ENCODE measurements around the gene NRP1.
A peak's percentile ranks its signal among the peaks of the same experiment; 100 is the strongest.

Gene NRP1

DNA sequence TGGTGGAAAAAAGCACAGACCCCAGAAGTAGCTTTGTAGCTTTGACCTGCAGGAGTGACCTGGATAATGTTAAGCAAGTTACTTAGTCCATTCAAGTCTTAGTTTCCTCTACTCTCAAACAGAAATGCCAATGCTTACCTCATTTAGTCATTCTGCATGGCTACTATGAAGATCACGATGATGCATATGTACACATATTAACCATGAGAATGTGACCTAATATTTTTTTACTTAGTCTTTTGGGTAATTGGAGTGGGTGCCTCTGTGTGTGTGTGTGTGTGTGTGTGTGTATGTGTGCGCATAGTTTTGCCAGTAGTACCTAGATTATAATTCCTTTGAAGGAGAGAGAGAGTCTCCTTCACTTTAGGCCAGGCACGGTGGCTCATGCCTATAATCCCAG lies 95.8 kb downstream of the NRP1 start:
- peak; percentile 50 for ATAC-seq
- TF ChIP-seq SNAI2 (CRISPR knock-in tag; IDR thresholded peaks at IDR 0.05) (no peak), ARNTL (CRISPR knock-in tag; IDR thresholded peaks at IDR 0.05; ENCODE audit: borderline replicate concordance, low read depth) (no peak)

- ATAC-seq = peak; percentile 94
- no peak for TF ChIP-seq ESRRG (CRISPR knock-in tag; IDR thresholded peaks at IDR 0.05)
- no peak for TF ChIP-seq CSRNP3 (CRISPR knock-in tag; IDR thresholded peaks at IDR 0.05)
- TF ChIP-seq, protein P1, sequence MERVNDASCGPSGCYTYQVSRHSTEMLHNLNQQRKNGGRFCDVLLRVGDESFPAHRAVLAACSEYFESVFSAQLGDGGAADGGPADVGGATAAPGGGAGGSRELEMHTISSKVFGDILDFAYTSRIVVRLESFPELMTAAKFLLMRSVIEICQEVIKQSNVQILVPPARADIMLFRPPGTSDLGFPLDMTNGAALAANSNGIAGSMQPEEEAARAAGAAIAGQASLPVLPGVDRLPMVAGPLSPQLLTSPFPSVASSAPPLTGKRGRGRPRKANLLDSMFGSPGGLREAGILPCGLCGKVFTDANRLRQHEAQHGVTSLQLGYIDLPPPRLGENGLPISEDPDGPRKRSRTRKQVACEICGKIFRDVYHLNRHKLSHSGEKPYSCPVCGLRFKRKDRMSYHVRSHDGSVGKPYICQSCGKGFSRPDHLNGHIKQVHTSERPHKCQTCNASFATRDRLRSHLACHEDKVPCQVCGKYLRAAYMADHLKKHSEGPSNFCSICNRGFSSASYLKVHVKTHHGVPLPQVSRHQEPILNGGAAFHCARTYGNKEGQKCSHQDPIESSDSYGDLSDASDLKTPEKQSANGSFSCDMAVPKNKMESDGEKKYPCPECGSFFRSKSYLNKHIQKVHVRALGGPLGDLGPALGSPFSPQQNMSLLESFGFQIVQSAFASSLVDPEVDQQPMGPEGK (CRISPR knock-in tag; IDR thresholded peaks at IDR 0.05; ENCODE audit: borderline replicate concordance) = 0 out of 2 replicates have a peak, but pooled peaks have one; percentile 13
- TF ChIP-seq PPARA (CRISPR knock-in tag; IDR thresholded peaks at IDR 0.05; ENCODE audit: borderline replicate concordance) = no peak
- TF ChIP-seq ZC3H10 (CRISPR knock-in tag; IDR thresholded peaks at IDR 0.05) = peak; percentile 24; the same call in 1 of the 2 replicates
- TF ChIP-seq ZFP3 (CRISPR knock-in tag; IDR thresholded peaks at IDR 0.05) = no peak
These were observed 96.5 kb downstream of the NRP1 start for GRCh38 chr10:33237736-33238624.

DNA sequence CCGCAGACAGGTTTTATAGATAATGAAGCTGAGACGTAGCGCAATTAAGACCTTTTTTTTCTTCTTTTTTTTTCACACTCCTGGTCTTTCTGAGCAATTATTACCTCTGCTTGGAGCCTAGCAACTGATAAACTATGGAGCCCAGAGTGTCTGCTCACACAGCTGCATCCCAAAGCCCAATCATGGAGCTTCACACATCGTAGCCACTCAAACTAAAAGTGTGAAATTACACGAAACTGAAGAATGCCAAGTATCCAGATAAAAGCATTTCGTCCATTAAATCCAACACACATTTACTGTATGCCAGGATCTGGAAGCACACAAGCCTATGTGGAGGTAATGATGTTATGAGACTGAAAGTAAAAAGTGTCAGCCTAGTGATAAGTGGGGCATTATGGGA lies 97.6 kb downstream of the NRP1 start:
- TF ChIP-seq RARB (CRISPR knock-in tag; IDR thresholded peaks at IDR 0.05) (no peak), ZNF70 (CRISPR knock-in tag; IDR thresholded peaks at IDR 0.05) (no peak), ISL1 (CRISPR knock-in tag; IDR thresholded peaks at IDR 0.05) (no peak), ZFP3 (CRISPR knock-in tag; IDR thresholded peaks at IDR 0.05) (no peak)
- TF ChIP-seq, protein P1 (CRISPR knock-in tag; IDR thresholded peaks at IDR 0.05; ENCODE audit: borderline replicate concordance) = no peak
- TF ChIP-seq, protein P2, sequence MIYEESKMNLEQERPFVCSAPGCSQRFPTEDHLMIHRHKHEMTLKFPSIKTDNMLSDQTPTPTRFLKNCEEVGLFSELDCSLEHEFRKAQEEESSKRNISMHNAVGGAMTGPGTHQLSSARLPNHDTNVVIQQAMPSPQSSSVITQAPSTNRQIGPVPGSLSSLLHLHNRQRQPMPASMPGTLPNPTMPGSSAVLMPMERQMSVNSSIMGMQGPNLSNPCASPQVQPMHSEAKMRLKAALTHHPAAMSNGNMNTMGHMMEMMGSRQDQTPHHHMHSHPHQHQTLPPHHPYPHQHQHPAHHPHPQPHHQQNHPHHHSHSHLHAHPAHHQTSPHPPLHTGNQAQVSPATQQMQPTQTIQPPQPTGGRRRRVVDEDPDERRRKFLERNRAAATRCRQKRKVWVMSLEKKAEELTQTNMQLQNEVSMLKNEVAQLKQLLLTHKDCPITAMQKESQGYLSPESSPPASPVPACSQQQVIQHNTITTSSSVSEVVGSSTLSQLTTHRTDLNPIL (CRISPR knock-in tag; IDR thresholded peaks at IDR 0.05; ENCODE audit: low read depth) = no peak
- no peak for ATAC-seq

- TF ChIP-seq ESRRG (CRISPR knock-in tag; IDR thresholded peaks at IDR 0.05) (no peak), POU6F1 (CRISPR knock-in tag; IDR thresholded peaks at IDR 0.05; ENCODE audit: borderline replicate concordance, low read depth) (no peak), ZNF70 (CRISPR knock-in tag; IDR thresholded peaks at IDR 0.05) (no peak), PPARA (CRISPR knock-in tag; IDR thresholded peaks at IDR 0.05; ENCODE audit: borderline replicate concordance) (no peak), ISL1 (CRISPR knock-in tag; IDR thresholded peaks at IDR 0.05) (peak; percentile 35; the same call in 1 of the 2 replicates)
- no peak for ATAC-seq
These were observed 98.5 kb downstream of the NRP1 start for GRCh38 chr10:33235951-33236350.

- TF ChIP-seq BACH2 (CRISPR knock-in tag; IDR thresholded peaks at IDR 0.05; ENCODE audit: borderline replicate concordance) (no peak), ZFP30 (CRISPR knock-in tag; IDR thresholded peaks at IDR 0.05) (no peak), CSDC2 (CRISPR knock-in tag; IDR thresholded peaks at IDR 0.05) (no peak), OSR1 (CRISPR knock-in tag; IDR thresholded peaks at IDR 0.05) (no peak), ZNF8 (CRISPR knock-in tag; IDR thresholded peaks at IDR 0.05) (no peak), TSHZ2 (CRISPR knock-in tag; IDR thresholded peaks at IDR 0.05) (no peak), RARB (CRISPR knock-in tag; IDR thresholded peaks at IDR 0.05) (no peak), SNAI2 (CRISPR knock-in tag; IDR thresholded peaks at IDR 0.05) (no peak)
- no peak for ATAC-seq
These were observed 99.1 kb downstream of the NRP1 start for GRCh38 chr10:33235251-33235884.
